Measurements from ENCODE around the gene LRCOL1.

The LRCOL1 gene

DNA sequence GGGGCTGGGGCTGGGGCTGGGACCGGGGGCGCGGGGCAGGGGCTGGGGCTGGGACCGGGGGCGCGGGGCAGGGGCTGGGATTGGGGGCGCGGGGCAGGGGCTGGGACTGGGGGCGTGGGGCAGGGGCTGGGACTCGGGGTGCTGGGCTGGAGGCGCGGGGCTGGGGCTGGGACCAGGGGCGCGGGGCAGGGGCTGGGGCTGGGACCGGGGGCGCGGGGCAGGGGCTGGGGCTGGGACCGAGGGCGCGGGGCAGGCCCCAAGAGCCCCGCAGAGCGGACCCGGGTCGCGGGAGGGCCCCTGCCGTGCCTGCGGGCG, 8.6 kb upstream of the LRCOL1 start:
- no peak for DNase-seq

DNA sequence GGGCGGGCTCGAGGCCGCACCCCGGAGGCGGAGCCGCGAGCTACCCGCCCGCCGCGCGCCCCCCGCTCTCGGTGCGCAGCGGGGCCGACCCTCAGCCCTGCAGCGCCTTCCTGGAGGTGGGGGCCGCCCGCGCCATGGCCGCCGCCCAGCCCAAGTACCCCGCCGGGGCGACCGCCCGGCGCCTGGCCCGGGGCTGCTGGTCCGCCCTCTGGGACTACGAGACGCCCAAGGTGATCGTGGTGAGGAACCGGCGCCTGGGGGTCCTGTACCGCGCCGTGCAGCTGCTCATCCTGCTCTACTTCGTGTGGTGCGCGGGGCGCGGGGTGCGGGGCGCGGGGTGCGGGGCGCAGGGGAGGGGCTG, 8.3 kb upstream of the LRCOL1 start, which contains the start of gene P2RX2:
Gene P2RX2 (plus strand): TSS at position 94 of the 361 bp plus-strand sequence. CDS start 41 bp downstream, at position 135.
- DNase-seq: no peak

DNA sequence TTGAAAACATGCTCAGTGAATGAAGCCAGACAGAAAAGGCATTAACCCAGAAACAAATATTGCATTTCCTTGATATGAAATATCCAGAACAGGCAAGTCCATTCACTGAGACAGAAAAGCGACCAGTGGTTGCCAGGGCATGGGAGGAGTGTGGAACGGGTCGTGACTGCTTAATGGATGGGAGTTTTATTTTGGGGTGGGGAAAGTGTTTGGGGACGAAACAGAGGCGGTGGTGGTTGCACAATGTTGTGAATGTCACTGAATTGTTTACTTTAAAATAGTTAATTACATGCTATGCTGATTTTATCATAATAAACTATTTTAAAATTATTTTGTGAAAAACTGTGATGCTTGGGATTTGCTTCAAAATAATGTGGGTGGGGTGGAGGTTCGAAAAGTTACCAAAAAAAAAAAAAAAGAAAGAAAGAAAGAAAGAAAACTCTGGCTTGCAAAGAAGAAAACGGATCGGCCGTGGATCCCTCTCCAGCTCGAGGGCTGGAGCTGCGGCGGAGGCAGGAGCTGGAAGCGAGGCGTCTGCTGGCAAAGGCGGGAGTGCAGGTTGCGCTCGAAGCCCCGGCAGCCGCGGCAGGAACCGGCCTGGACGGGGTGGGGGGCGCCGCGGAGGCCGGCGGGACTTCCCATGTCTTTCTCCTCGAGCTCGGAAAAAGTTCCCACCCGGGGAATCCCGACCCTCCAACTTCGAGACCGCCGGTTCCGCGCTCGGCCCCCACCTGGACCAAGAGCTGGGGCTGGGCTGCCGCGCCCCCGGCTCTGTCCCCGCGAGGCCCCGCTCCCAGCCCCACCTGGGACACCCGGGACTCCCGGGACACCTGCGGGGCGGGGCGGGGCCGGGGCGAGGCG, 7.7 kb upstream of the LRCOL1 start:
- DNase-seq: no peak

DNA sequence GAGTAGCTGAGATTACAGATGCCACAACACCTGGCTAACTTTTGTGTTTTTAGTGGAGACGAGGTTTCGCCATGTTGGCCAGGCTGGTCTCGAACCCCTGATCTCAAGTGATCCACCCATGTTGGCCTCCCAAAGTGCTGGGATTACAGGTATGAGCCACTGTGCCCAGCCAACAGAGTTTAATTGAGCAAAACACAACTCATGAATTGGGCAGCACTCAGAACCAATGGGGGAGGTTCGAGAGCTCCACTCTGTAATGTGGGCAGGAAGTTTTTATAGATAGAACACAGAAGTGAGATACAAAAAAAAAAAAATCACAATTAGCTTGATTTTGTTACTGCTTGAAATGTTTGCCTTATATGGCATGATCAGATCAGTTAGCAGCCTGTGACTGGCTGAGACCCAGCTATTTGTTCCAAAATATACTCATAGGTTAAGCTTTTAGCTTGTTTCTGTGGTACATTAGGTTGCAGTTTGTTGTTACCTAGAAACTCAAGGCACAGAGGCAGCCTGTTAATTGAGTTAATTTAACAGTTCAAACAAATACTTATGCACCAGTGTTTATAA, 6.8 kb upstream of the LRCOL1 start:
- no peak for DNase-seq

DNA sequence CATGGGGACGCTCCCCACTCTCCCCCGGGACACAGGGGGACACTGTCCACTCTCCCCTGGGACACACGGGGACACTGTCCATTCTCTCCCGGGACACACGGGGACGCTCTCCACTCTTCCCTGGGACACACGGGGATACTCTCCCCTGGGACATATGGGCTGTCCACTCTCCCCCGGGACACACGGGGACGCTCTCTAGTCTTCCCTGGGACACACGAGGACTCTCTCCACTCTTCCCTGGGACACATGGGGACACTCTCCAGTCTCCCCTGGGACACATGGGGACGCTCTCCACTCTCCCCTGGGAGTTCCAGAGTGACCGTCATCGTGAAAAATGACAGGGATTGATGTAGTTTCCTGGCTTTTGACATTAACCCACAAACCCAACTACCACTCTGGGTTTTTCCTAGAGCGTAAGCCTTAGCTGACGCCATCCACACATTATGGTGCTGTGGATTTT, 5.2 kb upstream of the LRCOL1 start:
- DNase-seq: no peak

DNA sequence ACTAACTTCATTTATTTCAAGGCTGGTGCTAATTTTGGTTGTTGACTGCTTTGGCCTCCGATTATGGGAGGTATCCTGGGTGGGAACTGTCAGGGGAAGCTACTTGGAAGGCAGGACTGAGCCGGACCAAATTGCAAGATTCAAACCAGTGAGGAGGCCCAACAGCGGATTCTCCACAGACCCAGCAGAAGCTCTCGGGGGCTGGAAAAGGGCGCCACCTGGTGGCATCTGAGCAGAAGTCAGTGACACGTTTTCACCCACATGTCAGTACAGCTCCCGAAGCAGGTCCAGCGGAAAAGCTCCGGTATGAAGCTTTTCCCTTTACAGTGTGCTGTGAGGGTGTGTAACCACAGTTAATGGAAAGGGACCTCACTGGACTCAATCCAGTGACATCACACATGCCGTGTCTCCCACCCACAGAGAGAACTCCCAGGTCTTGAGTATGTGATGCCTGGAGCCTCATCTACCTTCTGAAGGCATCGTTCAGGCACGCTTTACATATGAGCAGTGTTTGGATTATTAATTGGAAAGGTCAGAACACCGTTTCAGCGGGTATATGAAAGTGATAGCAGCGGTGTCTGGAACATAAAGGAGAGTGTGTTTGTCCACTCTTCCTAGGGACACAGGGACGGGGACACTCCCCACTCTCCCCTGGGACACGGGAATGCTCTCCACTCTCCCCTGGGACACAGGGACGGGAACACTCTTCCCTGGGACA, 4.6 kb upstream of the LRCOL1 start:
- DNase-seq: peak in 1 of 2 experiments; percentile 74

DNA sequence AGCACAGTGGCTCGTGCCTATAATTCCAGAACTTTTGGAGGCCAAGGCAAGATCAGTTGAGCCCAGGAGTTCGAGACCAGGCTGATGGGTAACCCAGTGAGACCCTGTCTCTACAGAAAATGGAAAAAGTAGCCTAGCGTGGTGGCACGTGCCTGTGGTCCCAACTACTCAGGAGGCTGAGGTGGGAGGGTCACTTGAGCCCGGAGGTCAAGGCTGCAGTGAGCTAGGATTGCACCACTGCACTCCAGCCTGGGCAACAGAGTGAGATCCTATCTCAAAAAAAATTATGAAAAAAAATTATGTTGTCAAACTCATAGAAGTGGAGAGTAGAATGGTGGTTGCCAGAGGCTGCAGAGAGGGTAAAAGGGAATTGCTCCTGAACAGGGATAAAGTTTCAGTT, 3.6 kb upstream of the LRCOL1 start:
- DNase-seq: no peak

DNA sequence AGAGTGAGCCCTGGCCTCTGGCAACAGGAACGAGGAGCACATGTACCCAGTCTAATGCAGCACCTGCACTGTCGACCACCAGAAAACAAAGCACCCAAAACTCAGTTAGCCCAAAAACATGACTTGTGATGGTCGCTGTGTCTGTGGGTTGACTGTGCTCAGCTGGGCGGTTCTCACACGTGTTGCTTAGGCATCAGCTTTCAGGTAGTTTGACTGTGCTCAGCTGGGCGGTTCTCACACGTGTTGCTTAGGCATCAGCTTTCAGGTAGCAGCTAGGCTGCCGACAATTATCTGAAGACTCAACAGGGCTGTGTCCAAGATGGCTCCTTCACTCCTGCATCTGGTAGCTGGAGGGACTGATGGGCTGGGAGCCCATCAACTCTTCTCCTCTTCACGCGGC, 1.2 kb upstream of the LRCOL1 start:
- no peak for DNase-seq

DNA sequence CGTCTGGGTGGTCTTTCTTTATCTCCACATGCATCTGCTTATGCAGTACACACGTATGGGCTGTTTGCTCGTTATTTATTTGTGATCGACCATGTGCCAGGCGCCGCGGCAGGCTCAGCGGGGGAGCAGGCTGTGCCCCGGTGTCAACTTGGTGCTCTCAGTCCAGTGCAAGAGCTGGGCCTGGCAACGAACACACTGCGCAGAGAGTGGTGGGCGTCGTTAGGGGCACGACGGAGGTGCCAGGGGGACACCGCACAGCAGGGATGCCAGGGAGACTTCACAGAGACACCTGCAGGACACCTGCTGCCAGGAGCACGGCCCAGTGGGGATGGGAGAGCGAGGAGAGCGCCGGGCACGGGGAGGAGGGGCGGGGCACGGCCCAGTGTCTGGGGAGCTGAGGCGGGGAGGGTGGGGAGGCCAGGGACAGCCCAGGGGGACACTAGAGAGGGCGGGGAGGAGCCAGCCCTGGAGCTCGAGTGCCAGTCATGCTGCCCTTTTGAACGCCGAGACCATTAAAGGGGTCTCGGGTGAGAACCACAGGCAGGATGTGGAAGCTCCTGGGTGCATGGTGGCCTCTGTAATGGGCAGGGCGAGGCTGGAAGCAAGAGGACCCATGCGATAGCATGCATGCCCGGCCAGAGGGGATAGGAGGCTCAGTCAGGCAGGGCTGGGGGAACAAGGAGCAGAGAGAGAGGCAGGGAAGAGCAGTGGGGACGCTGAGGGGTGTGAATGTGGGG, 652 bp upstream of the LRCOL1 start:
- DNase-seq: no peak

DNA sequence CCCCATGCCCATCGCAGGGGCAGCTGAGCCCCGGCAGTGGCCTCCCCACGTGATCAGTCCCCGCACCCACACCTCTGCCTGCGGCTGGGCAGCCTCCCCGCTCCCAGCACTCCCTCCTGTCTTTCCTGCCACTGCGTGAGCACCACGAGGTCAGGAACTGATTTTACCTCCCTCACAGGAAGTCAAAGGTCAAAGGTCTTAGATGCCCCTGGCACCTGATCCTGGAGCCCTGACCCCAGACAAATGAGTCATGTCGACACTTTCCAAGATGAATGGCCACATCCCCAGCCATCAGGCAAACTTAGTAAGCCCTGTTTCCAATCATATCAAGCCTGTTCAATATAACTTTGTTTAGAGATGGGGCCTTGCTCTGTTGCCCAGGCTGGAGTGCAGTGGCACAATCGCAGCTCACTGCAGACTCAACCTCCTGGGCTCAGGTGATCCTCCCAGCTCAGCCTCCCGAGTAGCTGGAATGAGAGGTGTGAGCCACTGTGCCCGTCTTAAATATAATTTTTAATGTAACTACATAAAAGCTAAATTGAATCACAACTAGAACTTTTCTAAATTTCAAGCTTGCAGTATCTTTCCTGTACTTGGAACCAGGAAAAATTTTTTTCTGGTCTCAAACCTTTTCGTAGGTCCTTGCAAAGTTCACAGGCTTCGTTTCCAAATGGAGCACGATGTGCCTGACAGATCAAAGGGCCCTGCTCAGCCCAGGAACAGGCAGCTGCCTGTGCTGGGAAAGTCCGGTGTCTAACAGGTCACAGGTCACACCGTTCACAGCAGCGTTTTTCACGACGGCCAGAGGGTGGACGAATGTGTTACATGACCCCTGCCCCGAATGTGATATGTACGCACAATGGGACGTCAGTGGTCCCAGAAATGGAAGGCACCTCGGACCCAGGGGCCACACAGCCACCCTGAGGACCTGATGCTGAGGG, 1.9 kb downstream of the LRCOL1 start:
- DNase-seq: no peak

DNA sequence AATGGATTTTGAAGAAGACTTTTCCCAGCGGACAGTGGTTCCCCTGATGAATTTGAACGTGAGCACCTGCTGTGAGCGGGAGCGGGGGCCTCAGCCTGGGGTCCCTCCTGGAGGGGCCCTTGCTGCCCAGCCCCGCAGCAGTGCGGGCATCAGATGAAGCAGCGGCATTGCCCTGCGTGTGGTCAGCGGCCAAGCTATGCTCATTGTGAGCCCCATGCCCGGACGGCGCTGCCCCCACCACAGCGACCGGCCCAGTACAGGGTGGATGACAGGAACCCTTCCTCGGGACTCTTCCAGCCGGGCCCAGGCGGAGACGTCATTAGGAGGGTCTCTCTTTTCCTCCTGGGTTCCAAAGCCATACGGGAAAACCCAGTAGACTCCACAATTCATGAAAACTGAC, 3.5 kb downstream of the LRCOL1 start:
- no peak for DNase-seq

DNA sequence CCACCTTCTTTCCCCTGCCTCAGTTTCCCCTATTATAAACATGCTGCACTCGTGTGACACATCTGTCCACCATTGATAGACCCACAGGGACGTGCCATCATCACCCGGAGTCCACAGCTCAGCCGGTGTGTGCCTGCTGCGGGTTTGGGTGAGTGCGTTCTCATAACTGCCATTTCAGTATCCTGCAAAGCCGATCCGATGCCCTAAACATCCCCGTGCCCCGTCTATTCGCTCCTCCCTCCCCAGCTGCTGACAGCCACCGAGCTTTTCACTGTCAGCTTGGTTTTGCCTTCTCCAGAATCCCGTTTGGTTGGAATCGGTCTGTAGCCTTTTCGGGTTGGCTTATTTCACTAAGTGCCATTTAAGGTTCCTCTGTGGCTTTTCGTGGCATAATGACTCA, 3.9 kb downstream of the LRCOL1 start:
- no peak for DNase-seq

DNA sequence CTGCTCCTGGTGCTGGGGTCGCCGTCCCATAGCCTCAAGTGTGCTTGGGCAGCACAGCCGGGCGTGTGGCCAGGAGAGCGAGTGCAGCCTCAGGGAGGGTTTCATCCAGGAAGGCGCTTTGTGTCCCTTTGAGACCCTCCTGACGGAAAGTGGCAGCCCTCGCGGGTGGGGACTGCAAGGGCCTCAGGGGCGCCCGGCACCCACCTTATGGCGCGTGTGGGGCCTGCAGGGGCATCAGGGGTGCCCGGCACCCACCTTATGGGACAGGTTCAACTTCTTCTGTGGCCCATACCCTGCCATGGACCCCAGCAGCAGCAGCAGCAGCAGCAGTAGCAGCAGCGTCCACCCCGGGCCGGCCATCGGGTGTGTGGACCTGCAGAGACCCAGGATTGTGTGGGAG, 4.5 kb downstream of the LRCOL1 start:
- DNase-seq: no peak

DNA sequence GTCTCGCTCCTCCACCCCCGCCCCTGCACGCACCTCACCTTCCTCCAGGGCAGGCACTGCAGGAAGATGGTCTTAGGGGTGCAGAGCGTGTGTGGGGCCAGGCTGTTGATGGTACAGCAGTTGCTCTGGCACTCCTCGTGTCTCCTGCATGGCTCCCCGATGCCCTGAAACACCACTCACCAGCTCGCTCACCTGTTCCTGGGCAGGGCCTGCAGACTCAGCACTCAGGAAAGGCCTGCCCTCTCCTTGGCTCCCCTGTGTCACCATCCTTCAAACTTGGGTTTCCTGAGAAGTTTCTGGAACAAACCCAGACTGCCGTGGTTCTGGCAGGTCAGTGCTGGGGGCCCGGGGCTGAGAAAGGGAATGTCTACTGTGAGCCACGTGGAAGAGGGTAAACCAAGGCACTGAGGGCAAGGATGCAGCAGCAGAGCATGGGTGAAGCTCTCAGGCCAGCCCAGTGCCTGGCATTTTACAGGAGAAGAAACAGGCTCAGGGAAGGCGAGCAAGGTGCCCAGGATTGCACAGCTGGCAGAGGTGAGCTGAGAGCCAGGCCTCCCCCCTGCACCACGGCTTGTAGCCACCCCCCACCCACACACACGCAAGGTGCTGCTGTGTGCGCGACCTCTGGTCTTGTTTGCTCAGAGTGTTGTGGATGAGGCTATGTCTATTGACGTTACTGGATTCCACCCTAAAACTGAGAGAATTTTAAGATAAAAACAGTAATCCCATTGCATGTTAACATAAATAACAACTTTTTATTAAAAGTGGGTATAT, 5.5 kb downstream of the LRCOL1 start:
- DNase-seq: no peak

DNA sequence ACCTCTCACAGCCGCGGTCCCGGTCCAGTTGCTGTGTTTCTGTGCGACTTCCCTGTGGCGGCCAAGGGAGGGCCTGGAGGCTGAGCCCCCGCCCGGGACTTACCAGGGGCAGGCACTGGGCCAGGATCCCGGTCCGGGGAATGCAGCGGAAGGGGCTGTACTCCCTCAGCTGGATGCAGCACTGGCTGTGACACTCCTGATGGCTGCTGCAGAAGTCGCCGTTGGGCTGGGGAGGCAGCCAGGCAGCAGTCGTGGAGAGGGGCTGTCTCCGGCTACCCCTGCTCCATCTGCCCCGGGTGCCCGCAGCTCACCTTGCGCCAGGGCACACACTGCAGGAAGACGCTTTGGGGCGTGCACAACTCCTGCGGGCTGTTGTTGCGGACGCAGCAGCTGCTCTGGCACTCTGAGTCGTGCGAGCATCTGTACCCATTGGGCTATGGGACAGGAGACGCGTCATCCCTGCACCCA, 6.2 kb downstream of the LRCOL1 start:
- no peak for DNase-seq

DNA sequence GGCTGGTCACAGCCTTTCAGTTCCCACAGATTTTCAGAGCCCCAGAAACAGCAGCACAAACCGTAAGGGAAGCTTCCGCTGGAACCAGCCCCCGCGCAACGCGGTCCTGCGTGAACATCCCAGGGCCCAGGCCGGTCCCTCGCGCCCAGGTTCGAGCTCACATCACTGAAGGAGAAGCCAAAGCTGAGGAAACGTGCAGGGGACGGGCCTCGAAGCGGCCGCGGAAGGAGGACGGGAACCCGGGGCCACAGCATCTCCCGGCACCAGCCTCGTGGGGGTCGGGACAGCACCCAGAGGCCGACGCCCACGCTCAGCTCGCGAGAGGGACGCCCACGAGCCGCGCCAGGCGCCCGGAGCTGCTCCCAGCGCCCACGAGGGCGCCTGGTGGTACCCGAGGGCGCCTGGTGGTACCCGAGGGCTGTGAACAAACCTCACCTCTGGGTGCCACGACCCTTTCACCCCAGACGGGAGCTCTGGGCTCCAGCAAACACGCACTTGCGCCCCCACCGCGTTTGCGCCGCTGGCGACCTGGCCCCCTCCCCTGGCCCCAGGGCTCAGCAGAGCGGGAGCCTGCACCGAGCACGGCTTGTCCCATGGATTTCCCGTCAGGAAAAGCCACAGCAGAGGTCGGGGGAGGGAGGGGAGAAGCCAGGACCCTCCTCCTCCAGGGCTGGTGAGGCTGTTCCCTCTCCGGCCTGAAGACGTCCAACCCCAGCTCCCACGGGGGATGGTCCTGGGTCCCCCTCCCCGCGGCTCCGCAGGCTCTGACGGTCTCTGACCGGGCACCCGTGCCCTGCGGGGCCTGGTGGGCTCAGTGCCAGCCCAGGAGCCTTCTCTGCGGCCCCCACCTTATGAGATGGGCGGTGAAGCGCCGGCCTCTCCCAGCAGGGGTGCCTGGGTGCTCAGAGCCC, 6.9 kb downstream of the LRCOL1 start:
- no peak for DNase-seq

DNA sequence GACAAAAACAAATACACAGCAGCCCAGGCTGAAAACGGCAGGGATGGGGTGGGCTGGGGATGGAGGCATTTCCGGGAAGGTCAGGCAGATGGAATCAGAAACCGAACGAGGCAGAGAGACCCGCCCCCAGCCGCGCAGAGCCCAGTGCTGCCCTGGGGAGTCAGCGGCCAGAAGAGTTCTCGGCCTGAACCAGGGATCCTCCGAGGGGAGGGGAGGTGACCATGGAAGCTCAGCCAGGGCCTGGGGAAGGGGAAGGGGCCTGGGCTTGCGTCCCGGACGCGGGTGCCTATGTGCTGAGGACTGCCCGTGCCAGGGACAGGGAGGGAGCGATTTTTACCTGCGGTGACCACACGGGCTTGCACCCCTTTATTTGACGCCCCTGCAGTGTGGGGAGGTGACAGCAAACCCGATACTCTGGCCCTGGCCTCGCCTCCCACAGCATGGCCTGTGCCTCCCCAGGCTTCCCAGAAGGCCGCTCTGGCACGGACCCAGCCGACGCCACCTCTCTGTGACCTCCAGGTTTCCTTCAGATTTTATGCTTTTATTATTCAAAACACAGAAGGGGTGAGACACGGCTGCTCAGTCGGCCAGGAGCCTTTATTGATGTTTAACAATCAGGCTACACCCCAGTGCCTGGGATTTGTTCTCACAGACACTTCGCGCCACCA, 7.7 kb downstream of the LRCOL1 start:
- no peak for DNase-seq

DNA sequence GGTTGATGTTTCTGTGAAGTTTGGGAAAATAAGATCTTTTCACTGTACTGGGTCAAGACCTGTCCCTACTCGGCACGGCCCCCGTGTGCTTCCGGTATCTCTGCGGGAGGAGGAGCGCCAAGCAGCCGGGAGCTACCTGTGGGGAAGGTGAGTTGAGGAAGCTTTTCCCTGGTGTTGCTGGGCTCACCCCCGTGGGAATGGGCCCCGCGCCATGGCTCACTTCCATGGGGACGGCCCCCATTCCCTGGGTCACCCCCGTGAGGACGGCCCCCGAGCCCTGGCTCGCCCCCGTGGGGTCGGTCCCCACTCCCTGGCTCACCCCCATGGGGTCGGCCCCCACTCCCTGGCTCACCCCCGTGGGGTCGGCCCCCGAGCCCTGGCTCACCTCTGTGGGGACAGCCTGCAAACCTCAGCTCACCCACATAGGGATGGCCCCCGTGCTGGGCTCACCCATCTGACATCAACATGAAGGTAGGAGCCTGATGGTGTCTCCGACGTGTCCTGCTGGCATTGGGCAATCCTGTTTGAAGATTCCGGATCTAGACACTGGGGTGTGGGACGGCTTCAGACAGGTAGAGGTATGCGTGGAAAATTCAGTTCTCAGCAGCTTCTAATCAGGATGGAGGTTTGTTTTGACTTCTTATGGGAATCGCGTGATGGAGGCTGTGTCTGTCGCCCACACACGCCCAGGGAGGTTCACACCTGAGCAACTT, 9.1 kb downstream of the LRCOL1 start:
- DNase-seq: no peak

Data from SW 1271 (cell line).